ENCODE data around the gene INTS11. TPM values are rescaled to one million over a fixed set of nuclear protein-coding genes. Genes with fewer than 3 reads are reported as not detected.

The INTS11 gene
- total RNA-seq, 2 donors from 2014 or later, result 97.3 to 178 TPM

DNA sequence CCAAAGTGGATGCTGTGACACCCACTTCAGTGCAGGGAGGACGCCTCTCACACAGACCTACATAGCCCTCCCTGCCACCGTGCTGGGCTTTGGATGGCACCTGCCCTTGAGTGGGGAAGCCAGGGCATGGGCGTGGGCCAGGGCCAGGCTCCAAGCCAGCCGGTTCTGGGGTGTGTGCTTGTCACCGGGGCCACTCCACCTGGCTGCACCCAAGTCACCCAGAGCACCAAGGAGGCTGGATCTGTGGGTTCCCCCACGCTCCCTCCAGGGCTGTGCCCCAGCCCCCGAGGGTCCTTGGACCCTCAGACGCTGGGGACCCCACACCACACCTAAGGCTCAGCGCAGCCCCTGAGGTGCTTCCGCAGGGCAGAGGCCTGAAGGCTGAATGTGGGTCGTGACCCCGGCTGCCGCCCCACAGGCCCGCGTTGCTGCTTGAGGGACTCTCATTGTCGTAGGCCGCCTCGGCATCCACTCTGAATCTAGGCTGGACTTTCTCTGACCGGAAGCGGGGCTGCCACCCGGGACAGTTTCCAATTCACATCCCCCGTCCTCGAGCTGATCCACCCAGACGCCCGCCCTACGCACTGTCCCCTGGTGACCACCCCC, 32.4 kb upstream of the INTS11 start:
- Histone ChIP-seq H3K27ac (peak overlapping the region; percentile 72 to 83), H3K4me3 (peak overlapping the region; percentile 30 to 37), H3K9me3 (no peaks in the 10 kb centered on the region), H3K27me3 (replicated peaks; ENCODE audit: insufficient read depth) (no peaks in the 10 kb centered on the region), H3K36me3 (no peaks in the 10 kb centered on the region), H3K4me1 (replicated peaks) (no peaks in the 10 kb centered on the region)
- intact Hi-C loops (cut with DNase I), result no loop called here
- DNase-seq (ENCODE audit: low spot score), result no peak
- TF ChIP-seq POLR2A (IDR thresholded peaks at IDR 0.05) (no peak), POLR2AphosphoS5 (IDR thresholded peaks at IDR 0.05) (no peak)
- TF ChIP-seq, protein P1, sequence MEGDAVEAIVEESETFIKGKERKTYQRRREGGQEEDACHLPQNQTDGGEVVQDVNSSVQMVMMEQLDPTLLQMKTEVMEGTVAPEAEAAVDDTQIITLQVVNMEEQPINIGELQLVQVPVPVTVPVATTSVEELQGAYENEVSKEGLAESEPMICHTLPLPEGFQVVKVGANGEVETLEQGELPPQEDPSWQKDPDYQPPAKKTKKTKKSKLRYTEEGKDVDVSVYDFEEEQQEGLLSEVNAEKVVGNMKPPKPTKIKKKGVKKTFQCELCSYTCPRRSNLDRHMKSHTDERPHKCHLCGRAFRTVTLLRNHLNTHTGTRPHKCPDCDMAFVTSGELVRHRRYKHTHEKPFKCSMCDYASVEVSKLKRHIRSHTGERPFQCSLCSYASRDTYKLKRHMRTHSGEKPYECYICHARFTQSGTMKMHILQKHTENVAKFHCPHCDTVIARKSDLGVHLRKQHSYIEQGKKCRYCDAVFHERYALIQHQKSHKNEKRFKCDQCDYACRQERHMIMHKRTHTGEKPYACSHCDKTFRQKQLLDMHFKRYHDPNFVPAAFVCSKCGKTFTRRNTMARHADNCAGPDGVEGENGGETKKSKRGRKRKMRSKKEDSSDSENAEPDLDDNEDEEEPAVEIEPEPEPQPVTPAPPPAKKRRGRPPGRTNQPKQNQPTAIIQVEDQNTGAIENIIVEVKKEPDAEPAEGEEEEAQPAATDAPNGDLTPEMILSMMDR (IDR thresholded peaks at IDR 0.05), result no peak
- 34% methylated on average over 21 of the region's 26 CpGs for WGBS

DNA sequence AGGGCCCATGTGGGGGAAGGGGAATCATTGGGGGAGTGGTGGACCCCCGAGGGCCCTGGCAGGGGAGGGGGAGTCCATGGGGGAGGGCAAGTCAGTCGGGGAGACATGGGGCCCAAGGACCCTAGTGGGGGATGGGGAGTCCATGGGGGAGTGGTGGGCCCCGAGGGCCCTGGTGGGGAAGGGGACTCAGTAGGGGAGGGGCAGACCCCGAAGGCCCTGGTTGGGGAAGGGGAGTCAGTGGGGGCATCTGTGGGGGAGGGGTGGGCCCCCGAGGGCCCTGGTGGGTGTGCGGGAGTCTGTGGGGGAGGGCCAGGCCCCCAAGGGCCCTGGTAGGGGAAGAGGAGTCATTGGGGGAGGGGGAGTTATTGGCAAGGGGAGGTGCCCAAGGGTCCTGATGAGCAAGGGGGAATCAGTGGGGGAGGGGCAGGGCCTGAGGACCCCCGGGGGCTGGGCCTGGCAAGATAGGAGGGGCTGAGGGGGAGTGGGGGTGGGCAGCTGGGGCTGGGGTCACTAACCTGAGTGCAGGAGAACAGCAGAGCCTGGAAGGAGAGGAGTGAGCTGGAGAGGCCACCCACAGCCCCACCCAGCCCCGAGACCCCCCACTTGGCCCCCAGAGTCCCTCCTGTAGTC, 31.8 kb upstream of the INTS11 start:
- Histone ChIP-seq H3K4me3 (peak overlapping the region; percentile 30 to 37), H3K27me3 (replicated peaks; ENCODE audit: insufficient read depth) (no peaks in the 10 kb centered on the region), H3K27ac (peak overlapping the region; percentile 72 to 83), H3K9me3 (no peaks in the 10 kb centered on the region), H3K4me1 (replicated peaks) (no peaks in the 10 kb centered on the region), H3K36me3 (no peaks in the 10 kb centered on the region)
- no peak for TF ChIP-seq POLR2A (IDR thresholded peaks at IDR 0.05)
- no peak for TF ChIP-seq POLR2AphosphoS5 (IDR thresholded peaks at IDR 0.05)
- TF ChIP-seq, protein P1 (IDR thresholded peaks at IDR 0.05), result no peak
- 33% methylated on average over 8 of the region's 8 CpGs for WGBS
- DNase-seq (ENCODE audit: low spot score), result no peak
- intact Hi-C loops (cut with DNase I), result no loop called here

DNA sequence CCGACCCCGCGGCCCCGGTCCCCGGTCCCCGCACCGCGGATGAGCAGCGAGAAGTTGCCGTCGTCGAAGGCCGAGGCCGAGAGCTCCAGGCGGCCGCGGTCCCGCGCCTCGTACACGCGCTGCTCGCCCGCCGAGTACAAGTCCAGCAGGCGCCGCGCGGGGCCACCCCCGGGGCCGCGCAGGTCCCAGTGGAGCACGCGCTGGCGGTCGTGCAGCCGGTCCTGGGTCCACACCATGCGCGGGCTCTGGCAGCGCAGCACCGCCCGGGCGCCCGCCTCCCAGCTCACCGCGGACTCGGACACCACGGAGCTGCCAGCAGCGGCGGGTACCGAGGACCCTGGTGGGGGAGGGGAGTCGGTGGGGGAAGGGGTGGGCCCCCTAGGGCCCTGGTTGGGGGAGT, 31.0 kb upstream of the INTS11 start:
- no peaks in the 10 kb centered on the region for H3K4me1 ChIP-seq (replicated peaks)
- no peaks in the 10 kb centered on the region for H3K27me3 ChIP-seq (replicated peaks; ENCODE audit: insufficient read depth)
- H3K27ac ChIP-seq, result no peak overlapping the region
- WGBS, result under 1% methylated on average over 15 of the region's 52 CpGs
- H3K4me3 ChIP-seq, result peak overlapping the region; percentile 8 to 16
- H3K36me3 ChIP-seq, result no peaks in the 10 kb centered on the region
- TF ChIP-seq, protein P1 (IDR thresholded peaks at IDR 0.05), result no peak
- TF ChIP-seq POLR2AphosphoS5 (IDR thresholded peaks at IDR 0.05) (no peak), POLR2A (IDR thresholded peaks at IDR 0.05) (no peak)
- intact Hi-C loops (cut with DNase I), result no loop called here
- no peak for DNase-seq (ENCODE audit: low spot score)
- no peaks in the 10 kb centered on the region for H3K9me3 ChIP-seq

DNA sequence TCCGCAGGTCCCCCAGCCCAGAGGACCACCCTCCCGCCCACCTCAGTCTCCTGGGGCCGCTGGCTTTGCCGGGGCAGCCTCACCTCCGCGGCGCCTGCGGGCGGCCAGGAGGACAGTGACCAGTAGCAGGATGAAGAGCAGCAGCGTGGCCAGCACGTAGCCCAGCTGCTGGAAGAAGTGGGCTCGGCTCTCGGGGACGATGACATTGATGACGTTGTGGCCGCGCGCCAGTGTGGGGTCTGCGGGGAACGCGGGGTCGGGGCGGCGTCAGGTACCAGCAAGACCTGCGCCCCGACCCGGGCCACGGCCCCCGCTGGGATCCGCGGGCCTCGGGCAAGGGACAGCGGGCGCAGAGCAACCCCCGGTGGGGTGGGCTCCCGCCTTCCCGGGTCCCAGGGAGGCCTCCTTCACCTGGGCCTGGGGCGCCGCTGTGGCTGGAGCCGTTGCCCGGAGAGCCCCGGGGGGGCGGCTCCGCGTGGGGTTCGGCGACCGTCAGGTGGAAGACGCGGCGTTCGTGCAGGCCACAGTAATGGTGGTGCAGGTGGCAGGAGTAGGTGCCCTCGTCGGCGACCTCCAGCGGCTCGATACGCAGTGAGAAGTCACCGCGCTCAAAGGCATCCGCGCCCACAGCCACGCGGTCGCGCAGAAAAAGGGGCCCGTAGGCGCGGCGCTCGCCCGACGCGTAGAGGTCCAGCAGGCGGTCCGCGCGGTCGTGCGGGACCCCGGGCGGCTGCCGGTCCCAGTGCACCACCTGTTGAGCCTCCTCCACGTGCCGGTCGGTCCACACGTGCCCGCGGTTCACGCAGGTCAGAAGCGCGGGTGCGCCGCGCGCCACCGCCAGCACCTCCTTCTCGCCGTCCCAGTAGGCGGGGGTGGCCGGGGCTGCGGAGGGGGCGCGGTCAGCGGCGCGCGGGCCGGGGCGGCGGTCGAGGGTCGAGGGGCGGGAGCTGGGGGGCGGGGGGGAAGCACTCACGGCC, 30.1 kb upstream of the INTS11 start:
- 59% methylated on average over 59 of the region's 116 CpGs for WGBS
- no peaks in the 10 kb centered on the region for H3K27me3 ChIP-seq (replicated peaks; ENCODE audit: insufficient read depth)
- H3K4me3 ChIP-seq, result no peak overlapping the region
- no peaks in the 10 kb centered on the region for H3K9me3 ChIP-seq
- no peak overlapping the region for H3K27ac ChIP-seq
- no peaks in the 10 kb centered on the region for H3K4me1 ChIP-seq (replicated peaks)
- intact Hi-C loops (cut with DNase I), result no loop called here
- TF ChIP-seq POLR2A (IDR thresholded peaks at IDR 0.05), result no peak
- no peak for TF ChIP-seq POLR2AphosphoS5 (IDR thresholded peaks at IDR 0.05)
- TF ChIP-seq, protein P1 (IDR thresholded peaks at IDR 0.05), result no peak
- H3K36me3 ChIP-seq, result no peaks in the 10 kb centered on the region
- DNase-seq (ENCODE audit: low spot score), result no peak

All from prostate gland (tissue), 2 donors.